ENCODE results near the gene HTT. TPM values are rescaled to one million over a fixed set of nuclear protein-coding genes. Genes with fewer than 3 reads are reported as not detected.

The HTT gene
- total RNA-seq, 4 donors from 2014 or later = 50.1 to 192 (median 81.0) TPM

DNA sequence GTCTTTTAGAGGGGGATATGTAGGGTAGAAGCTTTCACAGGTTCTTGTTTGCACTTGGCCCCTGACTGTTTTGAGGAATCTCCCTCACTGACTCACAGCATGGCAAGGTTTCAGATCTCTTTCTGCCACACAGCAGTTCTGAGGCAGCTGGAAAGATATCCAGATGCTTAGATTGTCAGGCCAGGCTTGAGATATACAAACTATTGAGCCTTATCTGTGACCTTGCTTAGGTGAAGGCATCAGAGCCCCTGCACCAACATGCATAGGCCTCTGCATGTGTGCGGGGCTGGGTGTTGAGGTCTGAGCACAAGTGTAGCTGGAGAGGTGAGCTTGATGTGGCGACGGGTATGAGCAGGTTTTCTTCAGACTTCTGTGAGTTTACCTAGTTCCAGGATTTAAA is 93.5 kb downstream of the HTT start:
- Histone ChIP-seq H3K27ac (no peak overlapping the region), H3K4me3 (no peak overlapping the region), H3K9me3 (no peaks in the 10 kb centered on the region), H3K27me3 (no peaks in the 10 kb centered on the region), H3K4me1 (peaks cover 5% of the 10 kb centered on the region), H3K36me3 (peaks cover 34% of the 10 kb centered on the region)
- no peak for DNase-seq (ENCODE audit: low spot score in 2 of 2)
- 68% methylated on average over 3 of the region's 3 CpGs for WGBS
- no peak for TF ChIP-seq POLR2AphosphoS5 (IDR thresholded peaks at IDR 0.05)

DNA sequence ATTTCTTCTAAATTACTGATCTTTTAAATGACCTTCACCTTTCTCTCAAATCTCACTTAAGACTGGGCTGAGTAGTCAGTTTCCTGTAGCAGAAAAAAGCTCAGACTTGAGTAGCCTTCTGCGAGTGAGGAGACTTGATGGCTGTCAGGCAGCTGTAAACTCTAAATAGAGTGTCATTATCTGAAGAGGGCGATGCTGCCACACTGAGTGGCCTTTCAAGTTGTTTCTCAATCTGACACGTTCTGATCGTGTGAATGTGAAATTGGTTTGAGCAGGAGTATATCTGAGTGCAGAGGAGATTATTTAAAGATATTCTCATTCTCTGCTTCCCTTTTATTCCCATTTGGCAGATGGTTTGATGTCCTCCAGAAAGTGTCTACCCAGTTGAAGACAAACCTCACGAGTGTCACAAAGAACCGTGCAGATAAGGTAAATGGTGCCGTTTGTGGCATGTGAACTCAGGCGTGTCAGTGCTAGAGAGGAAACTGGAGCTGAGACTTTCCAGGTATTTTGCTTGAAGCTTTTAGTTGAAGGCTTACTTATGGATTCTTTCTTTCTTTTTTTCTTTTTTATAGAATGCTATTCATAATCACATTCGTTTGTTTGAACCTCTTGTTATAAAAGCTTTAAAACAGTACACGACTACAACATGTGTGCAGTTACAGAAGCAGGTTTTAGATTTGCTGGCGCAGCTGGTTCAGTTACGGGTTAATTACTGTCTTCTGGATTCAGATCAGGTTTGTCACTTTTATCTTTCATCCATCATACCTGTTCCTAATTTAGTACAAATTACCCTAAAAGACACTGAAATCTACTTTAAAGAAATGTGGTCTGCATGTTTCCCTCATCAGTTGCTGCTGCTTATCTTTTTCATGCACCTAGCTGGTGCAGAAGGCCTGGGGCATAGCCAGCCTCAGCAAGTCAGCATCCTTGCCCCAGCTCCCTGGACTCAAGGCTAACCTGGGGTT is 100.2 kb downstream of the HTT start:
- Histone ChIP-seq H3K9me3 (no peaks in the 10 kb centered on the region), H3K27me3 (no peaks in the 10 kb centered on the region), H3K36me3 (peaks cover 77% of the 10 kb centered on the region), H3K4me3 (no peak overlapping the region), H3K27ac (no peak overlapping the region), H3K4me1 (no peaks in the 10 kb centered on the region)
- DNase-seq (ENCODE audit: low spot score in 2 of 2) = no peak
- no peak for TF ChIP-seq POLR2A (IDR thresholded peaks at IDR 0.05)
- WGBS = 78% methylated on average over 12 of the region's 12 CpGs

- no peaks in the 10 kb centered on the region for H3K4me1 ChIP-seq
- H3K27ac ChIP-seq = no peak overlapping the region
- WGBS = 78% methylated on average over 11 of the region's 11 CpGs
- no peak for TF ChIP-seq POLR2A (IDR thresholded peaks at IDR 0.05)
- TF ChIP-seq EP300 (IDR thresholded peaks at IDR 0.05) = no peak
- TF ChIP-seq, protein P1, sequence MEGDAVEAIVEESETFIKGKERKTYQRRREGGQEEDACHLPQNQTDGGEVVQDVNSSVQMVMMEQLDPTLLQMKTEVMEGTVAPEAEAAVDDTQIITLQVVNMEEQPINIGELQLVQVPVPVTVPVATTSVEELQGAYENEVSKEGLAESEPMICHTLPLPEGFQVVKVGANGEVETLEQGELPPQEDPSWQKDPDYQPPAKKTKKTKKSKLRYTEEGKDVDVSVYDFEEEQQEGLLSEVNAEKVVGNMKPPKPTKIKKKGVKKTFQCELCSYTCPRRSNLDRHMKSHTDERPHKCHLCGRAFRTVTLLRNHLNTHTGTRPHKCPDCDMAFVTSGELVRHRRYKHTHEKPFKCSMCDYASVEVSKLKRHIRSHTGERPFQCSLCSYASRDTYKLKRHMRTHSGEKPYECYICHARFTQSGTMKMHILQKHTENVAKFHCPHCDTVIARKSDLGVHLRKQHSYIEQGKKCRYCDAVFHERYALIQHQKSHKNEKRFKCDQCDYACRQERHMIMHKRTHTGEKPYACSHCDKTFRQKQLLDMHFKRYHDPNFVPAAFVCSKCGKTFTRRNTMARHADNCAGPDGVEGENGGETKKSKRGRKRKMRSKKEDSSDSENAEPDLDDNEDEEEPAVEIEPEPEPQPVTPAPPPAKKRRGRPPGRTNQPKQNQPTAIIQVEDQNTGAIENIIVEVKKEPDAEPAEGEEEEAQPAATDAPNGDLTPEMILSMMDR (IDR thresholded peaks at IDR 0.05) = no peak
- TF ChIP-seq POLR2AphosphoS5 (IDR thresholded peaks at IDR 0.05) = no peak
- no peaks in the 10 kb centered on the region for H3K27me3 ChIP-seq
- DNase-seq (ENCODE audit: low spot score in 2 of 2) = no peak
- no peaks in the 10 kb centered on the region for H3K9me3 ChIP-seq
- H3K36me3 ChIP-seq = peaks cover 91% of the 10 kb centered on the region
- no peak overlapping the region for H3K4me3 ChIP-seq
Measured at GRCh38 chr4:3176367-3177229, 102.1 kb downstream of the HTT start.

DNA sequence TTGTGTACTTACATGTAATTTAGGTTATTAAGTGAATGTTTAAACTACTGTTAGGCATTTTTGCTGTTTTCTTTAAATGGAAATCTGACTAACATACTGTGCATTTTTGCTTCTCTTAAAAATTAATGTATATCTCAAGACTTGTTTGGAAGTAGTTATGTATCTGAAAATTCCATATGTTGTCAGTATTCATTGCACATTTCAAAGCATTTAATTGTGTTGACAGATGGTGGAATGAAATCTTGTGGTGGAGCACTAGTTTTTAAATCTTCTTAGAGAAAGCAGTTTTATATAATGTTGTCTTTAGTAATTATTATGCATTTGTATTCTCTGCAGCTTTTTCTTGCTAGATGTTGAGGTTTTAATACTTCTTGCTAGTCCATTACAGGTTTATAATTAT is 102.9 kb downstream of the HTT start:
- no peak for DNase-seq (ENCODE audit: low spot score in 2 of 2)
- no peaks in the 10 kb centered on the region for H3K27me3 ChIP-seq
- H3K27ac ChIP-seq = no peak overlapping the region
- TF ChIP-seq POLR2A (IDR thresholded peaks at IDR 0.05) (no peak), POLR2AphosphoS5 (IDR thresholded peaks at IDR 0.05) (no peak), EP300 (IDR thresholded peaks at IDR 0.05) (no peak)
- TF ChIP-seq, protein P1 (IDR thresholded peaks at IDR 0.05) = no peak
- H3K4me1 ChIP-seq = no peaks in the 10 kb centered on the region
- no peaks in the 10 kb centered on the region for H3K9me3 ChIP-seq
- peaks cover 93% of the 10 kb centered on the region for H3K36me3 ChIP-seq
- H3K4me3 ChIP-seq = no peak overlapping the region

- Histone ChIP-seq H3K4me1 (no peaks in the 10 kb centered on the region), H3K36me3 (peaks cover 93% of the 10 kb centered on the region), H3K4me3 (no peak overlapping the region), H3K9me3 (no peaks in the 10 kb centered on the region), H3K27ac (no peak overlapping the region), H3K27me3 (no peaks in the 10 kb centered on the region)
- no peak for DNase-seq (ENCODE audit: low spot score in 2 of 2)
- 96% methylated on average over 7 of the region's 7 CpGs for WGBS
- TF ChIP-seq EP300 (IDR thresholded peaks at IDR 0.05) = no peak
- TF ChIP-seq POLR2A (IDR thresholded peaks at IDR 0.05) = no peak
- TF ChIP-seq, protein P1 (IDR thresholded peaks at IDR 0.05) = no peak
- no peak for TF ChIP-seq POLR2AphosphoS5 (IDR thresholded peaks at IDR 0.05)
Measured at GRCh38 chr4:3177905-3178304, 103.4 kb downstream of the HTT start.

GRCh38 chr4:3178351-3178750 is 103.9 kb downstream of the HTT start:
- H3K27me3 ChIP-seq = no peaks in the 10 kb centered on the region
- 87% methylated on average over 9 of the region's 9 CpGs for WGBS
- no peaks in the 10 kb centered on the region for H3K9me3 ChIP-seq
- H3K4me1 ChIP-seq = no peaks in the 10 kb centered on the region
- no peak overlapping the region for H3K4me3 ChIP-seq
- TF ChIP-seq POLR2AphosphoS5 (IDR thresholded peaks at IDR 0.05) (no peak), POLR2A (IDR thresholded peaks at IDR 0.05) (no peak), EP300 (IDR thresholded peaks at IDR 0.05) (no peak)
- TF ChIP-seq, protein P1 (IDR thresholded peaks at IDR 0.05) = no peak
- H3K36me3 ChIP-seq = peaks cover 93% of the 10 kb centered on the region
- no peak for DNase-seq (ENCODE audit: low spot score in 2 of 2)
- H3K27ac ChIP-seq = no peak overlapping the region

All from suprapubic skin (tissue), 4 donors.